Panc1 (cell line): ENCODE results near the gene TFEC. TPM values are rescaled to one million over a fixed set of nuclear protein-coding genes. Genes with fewer than 3 reads are reported as not detected.

Experiments
- ATAC-seq: fragments of 200-7000 bp; cut with Tn5 transposase; 2 replicates; pipeline ENCODE4 v1.9.1; 2020; ENCODE audit warnings: mild to moderate bottlenecking, moderate library complexity
- BruUV-seq: library from RNA; stranded (reverse); fragments of 400-500 nt; replicated peaks from 2 replicates; lab custom pipeline; 2021; lab: Mats Ljungman, UMichigan
- CTCF ChIA-PET: fragments of 300-600 bp; sonication (Branson Sonifier 250); formaldehyde crosslinking; loops from one replicate; lab custom pipeline; 2022; ENCODE audit warnings: antibody characterized with exemption; lab: Charles Lee
- POLR2A ChIA-PET: fragments of 300-600 bp; sonication (Branson Sonifier 250); formaldehyde crosslinking; loops from one replicate; lab custom pipeline; 2022; ENCODE audit warnings: antibody characterized with exemption; lab: Charles Lee
- DNase-seq: peaks from one replicate; pipeline ENCODE4 v3.0.0-alpha.2; 2010; ENCODE audit warnings: low read depth, low spot score
- H3K27ac ChIP-seq: 2 replicates; pipeline ENCODE4 v1.5.1; 2011; ENCODE audit warnings: mild to moderate bottlenecking, low read length, inconsistent platforms
- H3K27me3 ChIP-seq: fragments of 200-500 bp; sonication (Bioruptor generic); 2 replicates; pipeline ENCODE4 v1.6.0; 2014; ENCODE audit warnings: low read length, inconsistent platforms; ENCODE audit not compliant: control insufficient read depth, insufficient read depth
- H3K36me3 ChIP-seq: fragments of 200-500 bp; sonication (Bioruptor generic); 2 replicates; pipeline ENCODE4 v1.5.1; 2014; ENCODE audit warnings: inconsistent platforms, mild to moderate bottlenecking, low read length, moderate library complexity; ENCODE audit not compliant: control insufficient read depth, insufficient read depth
- H3K4me1 ChIP-seq: 2 replicates; pipeline ENCODE4 v1.5.1; 2011; ENCODE audit warnings: inconsistent platforms, mild to moderate bottlenecking, low read length, moderate library complexity; ENCODE audit not compliant: control insufficient read depth, insufficient read depth
- H3K4me3 ChIP-seq, 2 experiments: 2 replicates each; pipeline ENCODE4 v1.5.1; 2011 to 2012; ENCODE audit warnings: low read depth in 2 of 2, low read length in 2 of 2, mild to moderate bottlenecking in 2 of 2, inconsistent platforms in 1 of 2, moderate library complexity in 1 of 2
- H3K9me3 ChIP-seq: fragments of 200-500 bp; sonication (Bioruptor generic); 2 replicates; pipeline ENCODE4 v1.5.1; 2014; ENCODE audit warnings: low read depth, mild to moderate bottlenecking, inconsistent platforms, low read length, moderate library complexity; ENCODE audit not compliant: control insufficient read depth, insufficient read depth
- in situ Hi-C: cut with HindIII; loops from 2 replicates; pipeline ENCODE4 v1.10.0; 2016; ENCODE audit warnings: low sequenced_read_pairs, low pct_unique_long_range_greater_than_20kb
- intact Hi-C: fragments of 100-400 bp; cut with micrococcal nuclease; formaldehyde crosslinking; loops from one replicate; pipeline ENCODE4 v1.10.0; 2022; ENCODE audit not compliant: unreplicated experiment
- total RNA-seq: library from RNA; stranded (reverse); gene quantifications from one replicate; pipeline ENCODE4 v1.2.1, GENCODE V29; 2021; ENCODE audit not compliant: unreplicated experiment
- TF ChIP-seq, protein P1 (sequence below), 2 experiments: IDR thresholded peaks; 2 replicates each; pipeline ENCODE4 v1.6.1; 2011 to 2012; ENCODE audit warnings: low read depth in 2 of 2, control low read depth in 1 of 2, low read length in 1 of 2, mild to moderate bottlenecking in 1 of 2, moderate library complexity in 1 of 2; ENCODE audit not compliant: insufficient read depth in 1 of 2

The TFEC gene
- total RNA-seq, 1 experiment from 2014 or later, result not detected

DNA sequence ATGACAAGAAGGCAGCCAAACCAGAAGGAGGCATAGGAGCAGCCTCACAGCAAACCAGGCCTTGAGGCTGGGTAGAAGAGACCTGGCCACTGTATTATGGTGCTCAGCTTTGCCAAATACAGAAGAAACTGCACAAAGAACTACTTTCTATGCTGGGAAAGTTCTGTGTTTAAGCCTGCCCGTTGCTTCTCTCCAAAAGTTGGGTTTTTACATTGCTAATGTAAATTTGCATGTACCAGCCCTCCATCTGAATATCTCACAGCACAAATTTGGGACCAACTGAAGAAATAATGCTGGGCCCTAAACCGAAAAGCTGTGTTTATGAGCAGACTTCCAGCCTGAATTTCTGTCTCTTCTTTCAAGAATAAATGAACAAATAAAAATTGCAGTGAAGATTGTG is 145.0 kb downstream of the TFEC start:
- intact Hi-C loops, result no loop called here
- POLR2A ChIA-PET, result no interaction called here
- H3K9me3 ChIP-seq, result no peaks in the 10 kb centered on the region
- TF ChIP-seq, protein P1, sequence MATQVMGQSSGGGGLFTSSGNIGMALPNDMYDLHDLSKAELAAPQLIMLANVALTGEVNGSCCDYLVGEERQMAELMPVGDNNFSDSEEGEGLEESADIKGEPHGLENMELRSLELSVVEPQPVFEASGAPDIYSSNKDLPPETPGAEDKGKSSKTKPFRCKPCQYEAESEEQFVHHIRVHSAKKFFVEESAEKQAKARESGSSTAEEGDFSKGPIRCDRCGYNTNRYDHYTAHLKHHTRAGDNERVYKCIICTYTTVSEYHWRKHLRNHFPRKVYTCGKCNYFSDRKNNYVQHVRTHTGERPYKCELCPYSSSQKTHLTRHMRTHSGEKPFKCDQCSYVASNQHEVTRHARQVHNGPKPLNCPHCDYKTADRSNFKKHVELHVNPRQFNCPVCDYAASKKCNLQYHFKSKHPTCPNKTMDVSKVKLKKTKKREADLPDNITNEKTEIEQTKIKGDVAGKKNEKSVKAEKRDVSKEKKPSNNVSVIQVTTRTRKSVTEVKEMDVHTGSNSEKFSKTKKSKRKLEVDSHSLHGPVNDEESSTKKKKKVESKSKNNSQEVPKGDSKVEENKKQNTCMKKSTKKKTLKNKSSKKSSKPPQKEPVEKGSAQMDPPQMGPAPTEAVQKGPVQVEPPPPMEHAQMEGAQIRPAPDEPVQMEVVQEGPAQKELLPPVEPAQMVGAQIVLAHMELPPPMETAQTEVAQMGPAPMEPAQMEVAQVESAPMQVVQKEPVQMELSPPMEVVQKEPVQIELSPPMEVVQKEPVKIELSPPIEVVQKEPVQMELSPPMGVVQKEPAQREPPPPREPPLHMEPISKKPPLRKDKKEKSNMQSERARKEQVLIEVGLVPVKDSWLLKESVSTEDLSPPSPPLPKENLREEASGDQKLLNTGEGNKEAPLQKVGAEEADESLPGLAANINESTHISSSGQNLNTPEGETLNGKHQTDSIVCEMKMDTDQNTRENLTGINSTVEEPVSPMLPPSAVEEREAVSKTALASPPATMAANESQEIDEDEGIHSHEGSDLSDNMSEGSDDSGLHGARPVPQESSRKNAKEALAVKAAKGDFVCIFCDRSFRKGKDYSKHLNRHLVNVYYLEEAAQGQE (IDR thresholded peaks at IDR 0.05; ENCODE audit: insufficient read depth in 1 of 2, low read depth in 2 of 2, low read length in 1 of 2), result no peak
- H3K4me3 ChIP-seq, result no peak overlapping the region
- no peaks in the 10 kb centered on the region for H3K4me1 ChIP-seq
- H3K27me3 ChIP-seq, result no peaks in the 10 kb centered on the region
- no peak for DNase-seq
- BruUV-seq, result no TSS peak
- in situ Hi-C loops, result no loop called here
- ATAC-seq, result no peak
- CTCF ChIA-PET, result no interaction called here
- H3K36me3 ChIP-seq, result no peaks in the 10 kb centered on the region
- no peak overlapping the region for H3K27ac ChIP-seq

Other genes starting within 250 kb of the TFEC start
- gene TES, start 179.8 kb upstream of the TFEC start, total RNA-seq, result 99.4 TPM